Fibroblast of skin of right quadriceps (primary cell): Measurements from ENCODE around the gene LAIR2.
"Not testable (repeated sequence)": the region's sequence is repeated elsewhere in the genome, so short reads cannot be mapped to it uniquely, and the experiment has no call there.

Experiments used
- DNase-seq: peaks from one replicate; pipeline ENCODE4 v3.0.0-alpha.2; 2013

LAIR2 gene

GRCh38 chr19:54493967-54494585 is 8.6 kb upstream of the LAIR2 start:
- no peak for DNase-seq

- not testable (repeated sequence) for DNase-seq
These were observed 7.3 kb upstream of the LAIR2 start for GRCh38 chr19:54495284-54495683.

- not testable (repeated sequence) for DNase-seq
These were observed 4.7 kb upstream of the LAIR2 start for GRCh38 chr19:54497747-54498450.

- not testable (repeated sequence) for DNase-seq
These were observed 4.2 kb upstream of the LAIR2 start for GRCh38 chr19:54498451-54498772.

GRCh38 chr19:54505542-54505941 is 2.9 kb downstream of the LAIR2 start:
- not testable (repeated sequence) for DNase-seq

- DNase-seq: no peak
These were observed 3.4 kb downstream of the LAIR2 start for GRCh38 chr19:54506079-54506478.

GRCh38 chr19:54507038-54507717 is 4.5 kb downstream of the LAIR2 start:
- not testable (repeated sequence) for DNase-seq

GRCh38 chr19:54507824-54508223 is 5.2 kb downstream of the LAIR2 start:
- no peak for DNase-seq

- not testable (repeated sequence) for DNase-seq
These were observed 5.9 kb downstream of the LAIR2 start for GRCh38 chr19:54508487-54508886.

GRCh38 chr19:54509200-54509940 is 6.7 kb downstream of the LAIR2 start:
- not testable (repeated sequence) for DNase-seq

- DNase-seq: no peak
These were observed 12.5 kb downstream of the LAIR2 start for GRCh38 chr19:54515156-54515555.

GRCh38 chr19:54517483-54517882 is 14.9 kb downstream of the LAIR2 start:
- DNase-seq: peak; percentile 30

GRCh38 chr19:54518844-54519243 is 16.2 kb downstream of the LAIR2 start:
- no peak for DNase-seq

GRCh38 chr19:54521022-54521859 is 18.6 kb downstream of the LAIR2 start:
- no peak for DNase-seq

GRCh38 chr19:54521860-54522513 is 19.4 kb downstream of the LAIR2 start:
- DNase-seq: no peak

GRCh38 chr19:54523403-54523802 is 20.8 kb downstream of the LAIR2 start:
- DNase-seq: no peak

- DNase-seq: no peak
These were observed 23.0 kb downstream of the LAIR2 start for GRCh38 chr19:54525636-54526035.

GRCh38 chr19:54526972-54527371 is 24.3 kb downstream of the LAIR2 start:
- DNase-seq: no peak

- DNase-seq: no peak
These were observed 28.2 kb downstream of the LAIR2 start for GRCh38 chr19:54530866-54531265.

GRCh38 chr19:54532528-54532927 is 29.9 kb downstream of the LAIR2 start:
- no peak for DNase-seq

GRCh38 chr19:54533476-54533875 is 30.8 kb downstream of the LAIR2 start:
- DNase-seq: no peak

GRCh38 chr19:54534156-54534555 is 31.5 kb downstream of the LAIR2 start:
- no peak for DNase-seq
